ENCODE results near the gene SYT17.

The SYT17 gene

GRCh38 chr16:19265380-19265930, 97.4 kb downstream of the SYT17 start:
- no peak for DNase-seq (ENCODE audit: low spot score)

- no peak for DNase-seq (ENCODE audit: low spot score)
Measured at GRCh38 chr16:19266774-19267173, 98.7 kb downstream of the SYT17 start.

DNA sequence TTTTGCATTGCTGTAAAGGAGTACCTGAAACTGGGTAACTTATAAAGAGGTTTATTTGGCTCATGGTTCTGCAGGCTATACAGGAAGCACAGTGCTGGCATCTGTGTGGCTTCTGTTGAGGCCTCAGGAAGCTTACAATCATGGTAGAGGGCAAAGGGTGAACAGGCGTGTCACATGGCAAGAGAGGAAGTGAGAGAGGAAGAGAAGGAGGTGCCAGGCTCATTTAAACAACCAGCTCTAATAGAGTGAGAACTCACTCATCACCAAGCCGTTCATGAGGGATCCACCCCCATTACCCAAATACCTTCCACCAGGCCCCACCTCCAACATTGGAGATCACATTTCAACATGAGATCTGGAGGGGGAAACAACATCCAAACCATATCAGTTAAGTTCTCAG, 101.1 kb downstream of the SYT17 start:
- DNase-seq (ENCODE audit: low spot score), result no peak

- DNase-seq (ENCODE audit: low spot score), result no peak
Measured at GRCh38 chr16:19274165-19274797, 106.2 kb downstream of the SYT17 start.

DNA sequence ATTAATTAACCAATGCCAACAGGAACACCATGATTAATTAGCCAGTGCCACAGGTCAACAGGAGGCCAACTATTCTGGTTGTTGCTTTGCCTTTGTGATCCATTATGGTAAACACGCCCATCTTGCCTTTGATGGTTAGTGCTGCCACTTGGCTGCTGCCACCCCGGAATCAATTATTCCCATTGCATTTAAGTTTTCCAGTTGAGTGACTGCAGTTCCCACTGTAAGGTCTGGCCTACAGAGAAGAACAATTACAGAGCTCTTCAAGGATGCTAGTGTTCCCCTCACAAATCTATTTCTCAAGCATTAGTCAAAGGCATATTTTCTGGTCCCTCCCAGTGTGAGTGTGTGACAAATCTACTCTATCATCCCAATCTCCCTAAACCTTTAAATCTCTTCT, 110.4 kb downstream of the SYT17 start:
- no peak for DNase-seq (ENCODE audit: low spot score)

- no peak for DNase-seq (ENCODE audit: low spot score)
Measured at GRCh38 chr16:19281246-19281645, 113.2 kb downstream of the SYT17 start.

GRCh38 chr16:19282101-19282500, 114.1 kb downstream of the SYT17 start:
- DNase-seq (ENCODE audit: low spot score), result no peak

DNA sequence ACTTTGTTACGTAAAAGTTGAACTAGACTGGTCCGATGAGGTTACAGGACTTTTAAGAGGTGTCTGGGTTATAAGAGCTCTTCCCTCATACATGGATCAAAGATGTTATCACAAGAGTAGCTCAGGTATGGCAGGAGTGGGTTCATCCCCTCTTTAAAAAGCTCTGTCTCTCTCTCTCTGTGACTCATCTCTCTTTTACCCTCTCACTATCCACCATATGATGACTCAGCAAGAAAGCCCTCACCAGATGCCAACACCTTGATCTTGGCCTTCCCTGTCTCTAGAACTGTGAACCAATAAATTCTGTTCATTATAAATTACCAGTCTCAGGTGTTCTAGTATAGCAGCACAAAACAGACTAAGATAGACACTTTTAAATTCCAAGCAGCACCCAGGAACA, 115.6 kb downstream of the SYT17 start:
- peak; percentile 26 for DNase-seq (ENCODE audit: low spot score)

DNA sequence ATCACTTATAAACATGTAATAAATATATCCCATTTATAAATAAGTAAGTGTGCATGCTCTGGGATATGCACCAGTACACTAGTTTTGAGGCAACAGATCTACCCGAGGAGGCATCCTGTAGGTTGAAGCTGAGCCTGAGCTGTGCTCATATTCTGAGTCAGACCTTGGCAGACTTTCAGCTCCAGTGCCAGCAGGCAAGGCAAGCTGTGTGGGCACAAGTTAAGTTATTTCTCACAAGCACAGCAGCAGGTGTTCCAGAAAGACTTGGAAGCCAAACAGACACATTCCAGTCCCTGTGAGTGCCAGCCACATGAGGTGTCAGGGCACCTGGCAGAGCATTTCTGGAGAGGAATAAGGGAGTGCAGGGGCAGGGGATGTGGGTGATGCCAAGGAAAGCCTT, 116.2 kb downstream of the SYT17 start:
- DNase-seq (ENCODE audit: low spot score), result peak; percentile 45

GRCh38 chr16:19285431-19285830, 117.4 kb downstream of the SYT17 start, which contains the start of gene CLEC19A:
Gene CLEC19A, plus strand, starts transcription at chr16:19285731. Its CDS starts 121 bp downstream, at chr16:19285852.
- DNase-seq (ENCODE audit: low spot score), result no peak

DNA sequence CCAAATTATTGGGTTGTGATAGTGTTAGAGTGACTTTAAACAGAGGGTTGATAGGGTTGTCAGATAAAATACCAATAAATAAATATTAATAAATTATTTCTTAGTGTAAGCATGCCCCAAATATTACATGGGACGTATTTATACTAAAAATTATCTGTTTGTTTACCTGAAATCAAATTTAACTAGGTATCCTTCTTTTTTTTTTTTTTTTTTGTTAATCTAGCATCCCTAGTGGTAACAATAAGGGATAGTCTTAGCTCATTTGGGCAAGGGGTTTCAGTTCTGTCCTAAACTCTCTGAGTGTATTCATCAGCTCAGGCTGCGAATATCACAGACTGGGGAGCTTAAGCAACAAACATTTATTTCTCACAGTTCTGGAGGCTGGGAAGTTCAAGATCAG, 118.8 kb downstream of the SYT17 start:
- no peak for DNase-seq (ENCODE audit: low spot score)

GRCh38 chr16:19287241-19287640, 119.2 kb downstream of the SYT17 start:
- no peak for DNase-seq (ENCODE audit: low spot score)

GRCh38 chr16:19288872-19289799, 121.1 kb downstream of the SYT17 start:
- no peak for DNase-seq (ENCODE audit: low spot score)

GRCh38 chr16:19289811-19290485, 121.9 kb downstream of the SYT17 start:
- DNase-seq (ENCODE audit: low spot score), result no peak

DNA sequence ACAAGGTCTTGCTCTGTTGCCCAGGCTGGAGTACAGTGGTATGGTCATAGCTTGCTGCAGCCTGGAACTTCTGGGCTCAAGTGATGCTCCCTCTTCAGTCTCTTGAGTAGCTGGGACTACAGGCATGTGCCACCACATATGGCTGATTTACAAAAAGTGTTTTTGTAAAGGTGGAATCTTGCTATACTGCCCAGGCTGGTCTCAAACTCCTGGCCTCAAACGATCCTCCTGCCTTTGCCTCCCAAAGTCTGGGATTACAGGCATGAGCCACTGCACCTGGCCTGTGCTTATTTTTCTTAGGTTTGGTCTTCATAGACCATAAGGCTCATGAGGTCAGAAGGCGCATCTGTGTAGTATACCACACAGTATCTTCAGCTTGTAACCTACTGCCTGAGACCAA, 122.8 kb downstream of the SYT17 start:
- DNase-seq (ENCODE audit: low spot score), result no peak

DNA sequence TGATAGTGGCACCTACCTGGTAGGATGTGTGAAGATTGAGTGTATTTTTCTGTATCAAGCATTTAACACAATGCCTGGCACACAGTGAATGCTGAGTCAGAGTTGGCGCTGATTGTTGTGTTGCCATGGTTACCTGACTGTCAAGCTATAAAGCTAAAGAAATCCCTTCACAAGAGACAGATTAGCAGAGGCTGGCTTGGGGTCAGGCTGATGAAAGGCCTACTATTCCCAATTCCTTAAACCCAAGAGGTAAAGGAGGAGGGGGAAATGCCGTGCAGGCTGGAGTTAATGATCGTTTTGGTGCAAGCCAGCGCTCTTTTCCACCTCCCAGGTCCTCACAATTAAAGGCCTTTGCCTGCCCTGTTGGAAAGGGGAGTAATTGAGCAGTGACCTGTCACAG, 123.4 kb downstream of the SYT17 start:
- DNase-seq (ENCODE audit: low spot score), result no peak

- DNase-seq (ENCODE audit: low spot score), result no peak
Measured at GRCh38 chr16:19292186-19292585, 124.1 kb downstream of the SYT17 start.

DNA sequence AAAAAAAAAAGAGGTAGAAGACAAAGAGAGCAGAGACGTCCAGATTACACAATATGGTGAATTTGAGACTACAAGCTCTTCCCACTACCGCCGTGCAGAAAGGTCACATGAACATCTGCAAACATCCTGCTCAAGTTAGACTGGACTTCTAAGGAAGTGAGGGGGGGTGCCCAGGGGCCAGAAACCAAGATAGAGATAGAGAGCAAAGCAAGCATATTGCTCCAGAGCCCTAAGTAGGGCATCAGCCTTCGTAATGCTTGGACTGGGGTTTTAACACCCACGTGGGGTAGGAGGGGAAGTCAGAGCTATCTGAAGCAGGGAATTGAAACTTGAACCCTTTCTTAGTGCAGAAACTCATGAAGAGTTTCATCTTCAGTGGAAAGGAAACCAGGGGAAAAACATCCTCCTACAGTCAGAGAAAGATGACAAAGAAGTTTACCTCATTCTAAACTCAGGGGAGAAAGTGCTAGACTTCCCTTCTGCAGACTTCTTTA, 126.2 kb downstream of the SYT17 start:
- DNase-seq (ENCODE audit: low spot score), result no peak

DNA sequence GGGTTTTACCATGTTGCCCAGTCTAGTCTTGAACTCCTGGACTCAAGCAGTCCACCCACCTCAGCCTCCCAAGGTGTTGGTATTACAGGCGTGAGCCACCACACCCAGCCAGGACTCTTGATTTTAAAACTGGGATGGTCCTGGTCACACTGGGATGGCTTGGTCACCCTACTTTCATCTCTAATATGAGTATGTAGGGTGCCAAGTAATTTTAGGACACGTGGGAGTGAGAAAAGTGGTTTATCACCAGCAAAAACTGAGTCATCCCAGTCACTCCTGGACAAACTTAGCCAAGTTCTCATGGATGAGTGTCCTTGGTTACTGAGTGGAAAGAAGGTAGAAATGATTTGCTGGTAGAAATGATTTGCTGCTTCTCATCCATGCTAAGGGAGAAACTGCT, 127.4 kb downstream of the SYT17 start:
- no peak for DNase-seq (ENCODE audit: low spot score)

DNA sequence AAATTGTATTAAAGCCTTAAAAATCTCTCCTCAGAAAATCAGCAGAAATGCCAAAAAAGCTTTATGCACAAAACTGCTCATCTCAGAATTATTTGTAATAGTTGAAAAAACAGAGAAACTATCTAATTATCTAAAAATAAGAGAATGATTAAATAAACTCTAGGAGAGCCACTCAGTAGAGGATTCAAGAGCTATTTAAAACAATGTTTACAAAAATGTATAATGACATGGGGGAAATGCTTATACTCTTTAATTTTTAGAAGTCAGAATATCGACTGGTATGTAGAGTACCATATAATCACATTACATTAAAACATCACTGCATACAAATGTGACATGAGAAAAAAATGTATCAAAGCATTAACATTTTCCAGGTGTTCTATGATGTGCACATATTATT, 129.4 kb downstream of the SYT17 start:
- no peak for DNase-seq (ENCODE audit: low spot score)

DNA sequence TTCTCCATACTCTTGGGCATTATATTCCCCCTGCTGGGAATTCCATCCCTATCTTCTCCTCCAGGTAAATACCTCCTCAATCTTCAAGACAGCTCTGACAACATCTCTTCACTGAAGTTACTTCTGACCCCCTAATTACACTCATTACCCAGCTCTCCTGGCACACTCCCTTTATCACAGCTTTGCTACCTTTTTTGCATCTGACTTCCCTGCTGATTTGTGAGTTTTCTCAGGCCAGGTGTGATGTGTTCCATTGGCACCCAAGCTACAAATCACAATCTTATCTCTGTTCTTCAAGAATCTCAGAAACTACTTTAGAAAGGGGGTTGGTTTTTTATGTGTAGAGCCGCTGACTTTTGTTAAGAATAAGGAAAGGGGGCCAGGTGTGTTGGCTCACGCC, 131.5 kb downstream of the SYT17 start:
- no peak for DNase-seq (ENCODE audit: low spot score)

- no peak for DNase-seq (ENCODE audit: low spot score)
Measured at GRCh38 chr16:19301931-19302330, 133.9 kb downstream of the SYT17 start.

Measured in SW480 (cell line).